Endothelial cell of umbilical vein (primary cell): ENCODE measurements around the gene RASD1.

Experiments
- EZH2 ChIP-seq: IDR thresholded peaks from 2 replicates; pipeline ENCODE4 v1.6.1; 2012; ENCODE audit warnings: borderline replicate concordance, low read depth, mild to moderate bottlenecking, moderate library complexity, low read length, inconsistent platforms; ENCODE audit not compliant: severe bottlenecking
- FOS ChIP-seq: IDR thresholded peaks from 2 replicates; pipeline ENCODE4 v1.6.1; 2011; ENCODE audit warnings: mild to moderate bottlenecking, low read length, moderate library complexity, borderline replicate concordance; ENCODE audit not compliant: insufficient read depth
- GATA2 ChIP-seq: IDR thresholded peaks from 2 replicates; pipeline ENCODE4 v1.7.0; 2011; ENCODE audit warnings: low read depth, mild to moderate bottlenecking, moderate library complexity, mixed read lengths, low read length; ENCODE audit not compliant: insufficient read length, insufficient read depth
- MAX ChIP-seq: IDR thresholded peaks from 2 replicates; pipeline ENCODE4 v1.6.1; 2011; ENCODE audit not compliant: insufficient read depth, insufficient read length
- MYC ChIP-seq: IDR thresholded peaks from one replicate; pipeline ENCODE4 v1.6.1; 2011; ENCODE audit warnings: mild to moderate bottlenecking, low read depth, low read length
- POLR2A ChIP-seq: IDR thresholded peaks from 2 replicates; pipeline ENCODE4 v1.6.1; 2012; ENCODE audit warnings: low read depth, mild to moderate bottlenecking, control low read depth, low read length
- POLR2AphosphoS5 ChIP-seq: IDR thresholded peaks from 2 replicates; pipeline ENCODE4 v1.6.1; 2012; ENCODE audit warnings: low read depth, mild to moderate bottlenecking, control low read depth, low read length, moderate library complexity; ENCODE audit not compliant: insufficient read depth
- TF ChIP-seq, protein P1 (sequence below), 2 donors: IDR thresholded peaks; 1 replicate in 1 of 2; 2 replicates in 1 of 2; pipeline ENCODE4 v1.5.1; 2011; ENCODE audit warnings: low read length in 2 of 2, mild to moderate bottlenecking in 2 of 2, moderate library complexity in 2 of 2, control low read depth in 1 of 2, inconsistent platforms in 1 of 2, low read depth in 1 of 2; ENCODE audit not compliant: insufficient read depth in 1 of 2; ENCODE audit errors: extremely low read depth in 1 of 2

DNA sequence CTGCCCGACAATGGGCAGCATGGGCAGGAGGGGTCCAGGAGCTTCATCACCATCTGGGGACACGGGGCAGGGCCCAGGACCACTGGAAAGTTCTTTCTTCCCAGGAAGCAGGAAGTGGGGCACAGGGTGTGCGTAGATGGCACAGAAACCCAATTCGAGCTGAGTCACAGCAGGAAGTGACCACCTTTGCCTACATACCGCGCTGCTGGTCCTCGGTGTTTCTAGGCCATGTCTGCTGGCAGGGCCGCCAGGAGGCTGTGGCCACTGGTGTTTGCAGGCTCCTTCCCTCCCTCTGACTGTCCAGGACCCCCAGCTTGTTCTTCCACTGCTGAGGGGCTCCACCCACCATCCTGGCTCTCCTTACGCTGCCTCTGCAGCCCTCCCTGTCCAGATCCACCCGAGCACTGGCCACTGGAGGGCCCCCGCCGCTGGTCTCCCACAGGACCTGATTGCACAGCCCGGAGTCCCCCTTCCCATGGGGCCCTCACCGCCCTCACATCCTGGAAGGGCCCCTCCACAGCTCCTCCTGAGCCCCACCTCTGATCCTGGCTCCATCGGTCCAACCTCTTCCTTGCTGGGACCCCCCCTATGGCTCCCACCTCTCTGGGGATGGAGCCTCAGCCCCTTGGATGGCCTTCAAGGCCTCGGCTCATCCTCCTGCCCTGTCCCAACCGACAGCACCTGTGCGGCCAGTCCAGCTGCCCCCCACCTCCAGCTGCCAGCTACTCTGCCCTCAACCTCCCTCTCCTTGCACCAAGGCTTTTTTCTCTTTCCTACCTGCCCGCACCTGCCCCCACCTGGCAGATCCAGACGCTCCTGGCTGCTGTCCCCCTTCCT is 14.5 kb upstream of the RASD1 start:
- TF ChIP-seq, protein P1, sequence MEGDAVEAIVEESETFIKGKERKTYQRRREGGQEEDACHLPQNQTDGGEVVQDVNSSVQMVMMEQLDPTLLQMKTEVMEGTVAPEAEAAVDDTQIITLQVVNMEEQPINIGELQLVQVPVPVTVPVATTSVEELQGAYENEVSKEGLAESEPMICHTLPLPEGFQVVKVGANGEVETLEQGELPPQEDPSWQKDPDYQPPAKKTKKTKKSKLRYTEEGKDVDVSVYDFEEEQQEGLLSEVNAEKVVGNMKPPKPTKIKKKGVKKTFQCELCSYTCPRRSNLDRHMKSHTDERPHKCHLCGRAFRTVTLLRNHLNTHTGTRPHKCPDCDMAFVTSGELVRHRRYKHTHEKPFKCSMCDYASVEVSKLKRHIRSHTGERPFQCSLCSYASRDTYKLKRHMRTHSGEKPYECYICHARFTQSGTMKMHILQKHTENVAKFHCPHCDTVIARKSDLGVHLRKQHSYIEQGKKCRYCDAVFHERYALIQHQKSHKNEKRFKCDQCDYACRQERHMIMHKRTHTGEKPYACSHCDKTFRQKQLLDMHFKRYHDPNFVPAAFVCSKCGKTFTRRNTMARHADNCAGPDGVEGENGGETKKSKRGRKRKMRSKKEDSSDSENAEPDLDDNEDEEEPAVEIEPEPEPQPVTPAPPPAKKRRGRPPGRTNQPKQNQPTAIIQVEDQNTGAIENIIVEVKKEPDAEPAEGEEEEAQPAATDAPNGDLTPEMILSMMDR (IDR thresholded peaks at IDR 0.05; ENCODE audit: extremely low read depth in 1 of 2, insufficient read depth in 1 of 2, low read depth in 1 of 2, low read length in 2 of 2), result no peak
- TF ChIP-seq POLR2AphosphoS5 (no peak), MYC (no peak), EZH2 (no peak), MAX (no peak), POLR2A (no peak), GATA2 (no peak), FOS (no peak)
